HG02884 (cell line): ENCODE measurements around the gene SLC66A2.
"Not testable (repeated sequence)": the region's sequence is repeated elsewhere in the genome, so short reads cannot be mapped to it uniquely, and the experiment has no call there.

Source experiments
- ATAC-seq: cut with Tn5 transposase; IDR thresholded peaks from one replicate; pipeline ENCODE4 v1.9.1; 2021; ENCODE audit warnings: mild to moderate bottlenecking, moderate library complexity; ENCODE audit not compliant: unreplicated experiment

SLC66A2 gene

DNA sequence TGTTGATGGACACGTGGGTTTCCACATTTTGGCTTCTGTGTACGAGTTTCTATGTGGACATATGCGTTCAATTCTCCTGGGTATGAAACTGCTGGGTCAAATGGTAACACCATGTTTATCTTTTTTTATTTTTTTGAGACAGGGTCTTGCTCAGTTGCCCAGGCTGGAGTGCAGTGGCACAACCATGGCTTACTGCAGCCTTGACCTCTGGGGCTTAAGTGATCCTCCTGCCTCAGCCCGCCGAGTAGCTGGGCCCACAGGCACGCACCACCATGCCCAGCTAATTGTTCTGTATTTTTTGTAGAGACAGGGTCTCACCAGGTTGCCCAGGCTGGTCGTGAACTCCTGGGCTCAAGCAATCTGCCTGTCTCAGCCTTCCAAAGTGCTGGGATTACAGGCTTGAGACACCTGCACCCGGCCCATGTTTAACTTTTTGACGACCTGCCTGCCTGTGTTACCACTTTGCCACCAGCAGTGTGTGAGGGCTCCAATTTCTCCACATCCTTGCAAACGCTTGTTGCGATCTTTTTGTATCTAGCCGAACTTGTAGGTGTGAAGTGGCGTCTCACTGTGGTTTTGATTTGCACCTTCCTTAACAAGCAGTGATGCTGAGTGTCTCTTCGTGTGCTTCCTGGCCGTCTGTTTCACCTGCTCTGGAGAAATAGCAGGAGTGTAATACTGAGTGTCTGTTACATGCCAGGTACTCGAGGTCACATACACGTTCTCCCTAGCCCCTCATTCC lies 19.9 kb upstream of the SLC66A2 start:
- ATAC-seq, result no peak

- ATAC-seq, result no peak
These were observed 19.1 kb upstream of the SLC66A2 start for GRCh38 chr18:79970419-79971133.

- ATAC-seq, result no peak
These were observed 13.9 kb upstream of the SLC66A2 start for GRCh38 chr18:79965119-79965902.

DNA sequence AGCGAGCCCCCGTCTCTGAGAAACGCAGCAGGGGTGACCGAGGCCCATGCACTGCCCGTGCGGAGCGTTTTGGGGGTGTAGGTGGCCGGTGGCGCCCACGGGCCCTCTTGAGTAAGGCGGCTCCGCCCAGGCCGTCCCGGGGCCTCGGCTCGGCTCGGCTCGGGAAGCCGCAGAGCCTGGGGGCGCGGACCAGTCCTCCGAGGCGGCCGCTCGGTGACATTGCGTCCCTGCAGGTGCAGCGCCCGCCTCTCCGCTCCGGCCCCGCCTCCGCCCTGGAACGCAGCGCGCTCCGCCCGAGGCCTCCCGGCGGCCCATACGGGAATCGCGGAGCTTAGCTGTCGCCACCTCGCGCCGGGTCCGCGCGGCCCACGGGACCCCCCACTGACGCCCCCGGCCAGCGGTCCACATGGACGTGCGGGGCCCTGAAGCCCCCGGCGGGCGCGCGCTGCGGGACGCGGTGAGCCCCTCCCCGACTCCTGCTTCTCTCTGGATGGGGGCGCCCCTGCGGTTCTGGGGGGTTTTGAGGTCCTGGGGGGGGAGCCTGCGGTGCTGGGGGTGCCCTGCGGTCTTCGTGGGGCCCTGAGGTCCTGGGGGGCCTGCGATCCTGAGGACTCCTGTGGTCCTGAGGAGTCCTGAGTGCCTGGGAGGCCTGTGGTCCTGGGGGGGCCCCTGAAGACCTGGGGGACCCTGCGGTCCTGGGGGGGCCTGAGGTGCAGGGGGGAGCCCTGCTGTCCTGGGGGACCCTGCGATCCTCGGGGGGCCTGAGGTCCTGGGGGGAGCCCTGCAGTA lies 13.1 kb upstream of the SLC66A2 start, which contains the start of gene HSBP1L1:
HSBP1L1 (plus strand) TSS at position 314 of the 789 bp plus-strand sequence; CDS start at position 407, 93 bp downstream.
- ATAC-seq, result peak; percentile 59

- ATAC-seq, result no peak
These were observed 12.3 kb upstream of the SLC66A2 start for GRCh38 chr18:79963658-79964329.

GRCh38 chr18:79962835-79963657 lies 11.6 kb upstream of the SLC66A2 start:
- ATAC-seq, result peak; percentile 53

DNA sequence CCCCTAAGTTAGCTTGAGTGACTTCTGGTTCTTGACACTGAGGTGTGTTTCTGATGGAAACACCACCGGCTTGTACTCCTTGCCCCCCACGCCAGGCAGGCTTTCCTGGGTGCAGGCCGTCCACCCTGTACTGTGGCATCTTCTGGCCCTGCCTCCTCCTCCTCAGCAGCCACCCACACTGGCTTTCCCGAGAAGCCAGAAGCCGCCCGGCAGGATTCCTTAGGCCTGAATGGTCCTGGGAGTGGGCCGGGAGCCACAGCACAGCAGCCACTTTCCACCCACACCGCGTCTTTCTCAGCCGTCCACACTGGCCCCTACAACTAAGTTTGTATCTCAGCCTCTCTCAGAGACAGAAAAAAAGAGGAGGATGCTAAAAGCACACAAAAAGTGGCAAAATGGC lies 10.9 kb upstream of the SLC66A2 start:
- ATAC-seq, result no peak

DNA sequence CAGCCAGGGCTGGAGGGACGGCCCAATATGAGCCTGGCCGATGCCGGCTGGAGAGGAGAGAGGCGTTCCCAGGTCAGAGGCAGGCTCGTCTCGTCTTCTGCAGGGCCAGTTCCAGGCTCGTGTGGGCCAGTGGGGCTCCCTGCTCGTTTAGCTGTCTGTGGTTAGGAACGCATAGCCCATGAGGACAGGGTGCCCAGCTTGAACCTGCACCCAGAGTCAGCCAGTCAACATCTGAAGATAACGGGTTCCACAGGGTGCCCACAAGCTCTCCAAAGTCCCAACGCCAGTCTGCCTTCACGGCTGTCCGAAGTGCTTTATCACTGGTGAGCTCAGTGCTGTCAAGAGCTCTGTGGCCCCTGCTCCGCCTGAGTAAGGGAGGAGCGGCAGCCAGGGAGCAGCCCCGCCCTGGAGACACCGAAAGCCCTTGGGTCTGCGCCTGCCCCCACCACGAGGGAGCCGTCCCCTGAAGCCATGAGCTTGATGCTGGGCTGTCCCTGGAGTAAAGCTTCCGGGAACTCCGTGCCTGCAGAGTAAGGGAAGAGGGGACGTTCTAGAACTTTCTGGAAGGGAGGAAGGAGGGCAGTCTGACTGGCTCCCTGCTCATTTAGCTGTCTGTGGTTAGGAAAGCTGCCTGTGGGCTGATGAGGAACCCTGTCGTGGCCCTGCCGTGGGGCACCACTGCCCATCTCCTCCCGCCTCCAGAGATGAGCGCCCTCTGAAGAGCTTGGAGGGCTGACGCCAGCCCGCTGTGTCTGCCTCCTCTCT lies 10.3 kb upstream of the SLC66A2 start:
- no peak for ATAC-seq

- no peak for ATAC-seq
These were observed 9.6 kb upstream of the SLC66A2 start for GRCh38 chr18:79960921-79961526.

DNA sequence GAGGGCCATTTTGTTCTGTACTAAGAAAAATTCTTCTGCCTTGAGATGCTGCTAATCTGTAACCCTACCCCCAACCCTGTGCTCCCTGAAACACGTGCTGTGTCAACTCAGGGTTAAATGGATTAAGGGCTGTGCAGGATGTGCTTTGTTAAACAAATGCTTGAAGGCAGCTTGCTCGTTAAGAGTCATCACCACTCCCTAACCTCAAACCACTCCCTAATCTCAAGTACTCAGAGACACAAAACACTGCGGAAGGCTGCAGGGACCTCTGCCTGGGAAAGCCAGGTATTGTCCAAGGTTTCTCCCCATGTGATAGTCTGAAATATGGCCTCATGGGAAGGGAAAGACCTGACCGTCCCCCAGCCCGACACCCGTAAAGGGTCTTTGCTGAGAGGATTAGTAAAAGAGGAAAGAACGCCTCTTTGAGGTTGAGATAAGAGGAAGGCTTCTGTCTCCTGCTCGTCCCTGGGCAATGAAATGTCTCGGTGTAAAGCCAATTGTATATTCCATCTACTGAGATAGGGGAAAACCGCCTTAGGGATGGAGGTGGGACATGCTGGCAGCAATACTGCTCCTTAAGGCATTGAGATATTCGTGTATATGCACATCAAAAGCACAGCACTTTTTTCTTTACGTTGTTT lies 8.8 kb upstream of the SLC66A2 start:
- ATAC-seq, result not testable (repeated sequence)

- ATAC-seq, result no peak
These were observed 7.5 kb upstream of the SLC66A2 start for GRCh38 chr18:79958981-79959380.

DNA sequence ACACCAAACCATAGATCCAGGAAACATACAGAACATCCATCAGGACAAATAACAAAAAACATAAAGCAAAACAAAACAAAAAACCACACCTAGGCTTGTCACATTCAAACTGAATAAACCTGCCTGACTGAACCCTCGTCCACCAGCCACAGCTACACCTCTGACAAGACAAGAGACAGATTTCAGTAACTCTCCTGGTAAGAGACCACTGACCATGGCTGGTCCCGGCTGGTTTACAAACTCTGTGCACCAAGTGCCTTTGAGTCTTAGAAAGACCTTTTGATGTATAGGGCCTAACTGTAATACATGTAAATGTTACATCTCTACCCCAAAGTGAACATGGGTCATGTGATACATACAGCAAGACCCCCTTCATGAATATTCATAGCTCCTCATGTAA lies 4.8 kb upstream of the SLC66A2 start:
- ATAC-seq, result no peak

GRCh38 chr18:79955302-79956075 lies 4.0 kb upstream of the SLC66A2 start:
- ATAC-seq, result no peak

DNA sequence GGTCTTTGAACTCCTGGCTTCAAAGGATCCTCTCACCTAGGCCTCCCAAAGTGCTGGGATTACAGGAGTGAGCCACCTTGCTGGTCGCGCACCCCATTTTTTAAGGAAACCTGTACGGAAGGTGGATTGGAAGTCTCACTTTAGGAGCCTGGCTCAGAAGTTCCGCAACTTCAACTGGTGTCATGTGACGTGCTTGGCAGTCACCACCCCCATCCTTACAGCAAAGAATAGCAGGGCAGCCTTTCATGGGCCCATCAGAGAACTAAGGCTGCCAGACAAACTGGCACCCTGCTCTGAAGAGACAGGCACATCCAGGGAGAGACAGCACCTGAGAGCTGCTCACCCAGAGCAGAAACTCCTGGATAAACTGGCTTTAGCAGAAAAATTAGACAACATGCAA lies 3.3 kb upstream of the SLC66A2 start:
- no peak for ATAC-seq

DNA sequence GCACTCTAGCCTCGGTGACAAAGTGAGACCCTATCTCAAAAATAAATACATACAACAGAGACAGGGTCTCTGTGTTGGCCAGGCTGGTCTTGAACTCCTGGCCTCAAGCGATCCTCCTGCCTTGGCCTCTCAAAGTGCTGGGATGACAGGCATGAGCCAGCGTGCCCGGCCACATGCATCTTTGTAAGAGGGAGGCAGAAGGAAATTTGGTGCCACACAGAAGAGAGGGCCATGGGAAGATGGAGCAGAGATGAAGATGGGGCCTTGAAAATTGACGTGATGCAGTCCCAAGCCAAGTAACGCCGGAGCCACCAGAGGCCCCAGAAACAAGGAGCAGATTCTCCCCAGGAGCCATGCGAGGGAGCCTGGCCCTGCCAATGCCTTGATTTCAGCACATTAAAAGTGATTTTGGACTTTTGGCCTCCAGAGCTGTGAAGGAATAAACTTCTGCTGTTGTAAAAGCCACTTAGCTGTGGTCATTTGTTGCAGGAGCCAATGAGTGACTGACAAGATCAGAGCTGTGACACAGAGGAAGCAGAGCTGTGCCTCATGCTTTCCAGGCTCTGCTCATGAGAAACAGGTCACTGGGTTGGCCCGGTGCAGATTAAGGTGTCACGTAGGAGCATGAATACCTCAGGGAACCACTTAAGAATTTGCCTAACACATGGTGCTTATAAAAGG lies 2.7 kb upstream of the SLC66A2 start:
- ATAC-seq, result no peak

GRCh38 chr18:79952996-79953559 lies 1.6 kb upstream of the SLC66A2 start:
- ATAC-seq, result no peak
